HCT116 (cell line): Measurements from ENCODE around the gene DMD. TPM values are rescaled to one million over a fixed set of nuclear protein-coding genes. Genes with fewer than 3 reads are reported as not detected.

Experiments used
- ATAC-seq: fragments of 200-7000 bp; cut with Tn5 transposase; 2 replicates; pipeline ENCODE4 v1.9.1; 2020; ENCODE audit warnings: mild to moderate bottlenecking, moderate library complexity
- BruUV-seq: library from RNA; stranded (reverse); fragments of 400-500 nt; replicated peaks from 2 replicates; lab custom pipeline; 2021; lab: Mats Ljungman, UMichigan
- CTCF ChIA-PET: fragments of 300-600 bp; sonication (Branson Sonifier 250); formaldehyde crosslinking; loops from one replicate; lab custom pipeline; 2021; ENCODE audit warnings: antibody characterized with exemption; lab: Charles Lee
- POLR2A ChIA-PET: fragments of 300-600, 350-600 bp; sonication (Branson Sonifier 250); formaldehyde crosslinking; loops from one replicate; lab custom pipeline; 2021; ENCODE audit warnings: antibody characterized with exemption; lab: Charles Lee
- RAD21 ChIA-PET, 2 experiments: fragments of 300-600 bp; sonication (Branson Sonifier 250); formaldehyde crosslinking; loops; one replicate each; lab custom pipeline; 2023; ENCODE audit warnings: low total read pairs in 2 of 2; ENCODE audit not compliant: uncharacterized antibody in 2 of 2, unreplicated experiment in 2 of 2, low non-redundant PET in 1 of 2; lab: Charles Lee
- DNase-seq: peaks from one replicate; pipeline ENCODE4 v3.0.0-alpha.2; 2010; ENCODE audit warnings: low read depth, low spot score
- H2AFZ ChIP-seq: fragments of 200-600 bp; shearing (Covaris generic), sonication (generic); 2 replicates; pipeline ENCODE4 v1.6.1; 2017; ENCODE audit warnings: low read depth, mixed run types, mixed read lengths, antibody characterized with exemption, low read length; ENCODE audit not compliant: poor library complexity, severe bottlenecking
- H3K27ac ChIP-seq: 2 replicates; pipeline ENCODE4 v1.5.1; 2012; ENCODE audit warnings: low read depth, low read length
- H3K27me3 ChIP-seq: fragments of 200-600 bp; sonication (generic); 2 replicates; pipeline ENCODE4 v1.6.1; 2016; ENCODE audit warnings: mixed run types, low read length, mixed read lengths; ENCODE audit not compliant: insufficient read depth
- H3K36me3 ChIP-seq, 2 experiments: fragments of 200-500 bp in 1 of 2; fragments of 200-600 bp in 1 of 2; sonication (Bioruptor generic) in 1 of 2; sonication (generic) in 1 of 2; 2 replicates each; pipeline versions ENCODE4 v1.5.1 to v1.6.1; 2014 to 2016; ENCODE audit warnings: low read length in 2 of 2, inconsistent platforms in 1 of 2, mixed read lengths in 1 of 2, mixed run types in 1 of 2; ENCODE audit not compliant: insufficient read depth in 2 of 2, control insufficient read depth in 1 of 2
- H3K4me1 ChIP-seq, 2 experiments: fragments of 200-600 bp in 1 of 2; sonication (generic) in 1 of 2; 2 replicates each; pipeline versions ENCODE4 v1.5.1 to v1.6.1; 2012 to 2017; ENCODE audit warnings: low read length in 2 of 2, inconsistent platforms in 1 of 2, mild to moderate bottlenecking in 1 of 2, mixed read lengths in 1 of 2, mixed run types in 1 of 2, moderate library complexity in 1 of 2; ENCODE audit not compliant: insufficient read depth in 2 of 2, control insufficient read depth in 1 of 2
- H3K4me2 ChIP-seq: fragments of 200-600 bp; sonication (generic); 2 replicates; pipeline ENCODE4 v1.6.1; 2017; ENCODE audit warnings: mixed run types, low read length, mixed read lengths
- H3K4me3 ChIP-seq, 2 experiments: fragments of 200-600 bp in 1 of 2; sonication (generic) in 1 of 2; replicated peaks in 1 of 2; 2 replicates each; pipeline ENCODE4 v1.5.1; 2011 to 2016; ENCODE audit warnings: low read length in 2 of 2, control low read depth in 1 of 2, low read depth in 1 of 2, mild to moderate bottlenecking in 1 of 2, mixed read lengths in 1 of 2, mixed run types in 1 of 2
- H3K79me2 ChIP-seq: fragments of 200-600 bp; sonication (generic); 2 replicates; pipeline ENCODE4 v1.6.1; 2017; ENCODE audit warnings: mild to moderate bottlenecking, mixed run types, low read length, moderate library complexity, mixed read lengths; ENCODE audit not compliant: insufficient read depth
- H3K9ac ChIP-seq: fragments of 200-600 bp; sonication (generic); 2 replicates; pipeline ENCODE4 v1.6.1; 2016; ENCODE audit warnings: low read length, mixed read lengths
- H3K9me2 ChIP-seq: fragments of 200-600 bp; sonication (generic), shearing (Covaris generic); 2 replicates; pipeline ENCODE4 v1.6.1; 2017; ENCODE audit warnings: mixed run types, mild to moderate bottlenecking, moderate library complexity; ENCODE audit not compliant: insufficient read depth
- H3K9me3 ChIP-seq, 2 experiments: fragments of 200-500 bp in 1 of 2; fragments of 200-600 bp in 1 of 2; sonication (Bioruptor generic) in 1 of 2; sonication (generic) in 1 of 2; 2 replicates each; pipeline ENCODE4 v1.6.1; 2014 to 2017; ENCODE audit warnings: low read length in 2 of 2, mixed read lengths in 2 of 2, inconsistent platforms in 1 of 2, low read depth in 1 of 2, mild to moderate bottlenecking in 1 of 2, mixed run types in 1 of 2, moderate library complexity in 1 of 2; ENCODE audit not compliant: control insufficient read depth in 1 of 2, insufficient read depth in 1 of 2
- H4K20me1 ChIP-seq: fragments of 200-600 bp; sonication (generic), shearing (Covaris generic); 2 replicates; pipeline ENCODE4 v1.6.1; 2017; ENCODE audit warnings: mixed run types, mild to moderate bottlenecking, moderate library complexity; ENCODE audit not compliant: insufficient read depth
- ATF3 ChIP-seq: IDR thresholded peaks from 2 replicates; pipeline ENCODE4 v1.6.1; 2012
- CEBPB ChIP-seq: IDR thresholded peaks from 2 replicates; pipeline ENCODE4 v1.6.1; 2012; ENCODE audit warnings: low read depth
- CTCF ChIP-seq, 3 experiments: fragments of 200-600 bp in 1 of 3; sonication (generic) in 1 of 3; IDR thresholded peaks in 2 of 3; conservative IDR thresholded peaks in 1 of 3; 2 replicates each; pipeline ENCODE4 v1.5.1; 2012 to 2017; ENCODE audit warnings: low read depth in 2 of 3, low read length in 2 of 3, antibody characterized with exemption in 1 of 3, borderline replicate concordance in 1 of 3, control low read depth in 1 of 3, mild to moderate bottlenecking in 1 of 3, mixed read lengths in 1 of 3, mixed run types in 1 of 3, moderate library complexity in 1 of 3; ENCODE audit not compliant: insufficient read depth in 1 of 3
- EGR1 ChIP-seq: IDR thresholded peaks from 2 replicates; pipeline ENCODE4 v1.6.1; 2012; ENCODE audit warnings: low read depth
- ELF1 ChIP-seq: IDR thresholded peaks from 2 replicates; pipeline ENCODE4 v1.6.1; 2012; ENCODE audit warnings: low read depth, borderline replicate concordance
- EZH2phosphoT487 ChIP-seq: fragments of 200-600 bp; IDR thresholded peaks from 2 replicates; pipeline ENCODE4 v1.6.1; 2018; ENCODE audit warnings: antibody characterized with exemption, borderline replicate concordance
- FOSL1 ChIP-seq: IDR thresholded peaks from 2 replicates; pipeline ENCODE4 v1.6.1; 2012; ENCODE audit warnings: low read depth
- JUND ChIP-seq: IDR thresholded peaks from 2 replicates; pipeline ENCODE4 v1.6.1; 2012
- SIN3A ChIP-seq: IDR thresholded peaks from 2 replicates; pipeline ENCODE4 v1.6.1; 2012; ENCODE audit warnings: low read depth
- TCF7L2 ChIP-seq: IDR thresholded peaks from 2 replicates; pipeline ENCODE4 v1.7.0; 2011; ENCODE audit warnings: borderline replicate concordance, inconsistent platforms; ENCODE audit not compliant: insufficient read depth, insufficient read length; ENCODE audit errors: extremely low read depth
- YY1 ChIP-seq: IDR thresholded peaks from 2 replicates; pipeline ENCODE4 v1.6.1; 2011; ENCODE audit warnings: low read length, low read depth, moderate library complexity, mild to moderate bottlenecking; ENCODE audit not compliant: insufficient replicate concordance; ENCODE audit errors: extremely low read depth
- ZNF274 ChIP-seq: fragments of 200-500 bp; sonication (Bioruptor generic); IDR thresholded peaks from 2 replicates; pipeline ENCODE4 v1.6.1; 2014; ENCODE audit warnings: mild to moderate bottlenecking, low read depth, low read length, inconsistent platforms
- intact Hi-C: fragments of 100-400 bp; cut with micrococcal nuclease; formaldehyde crosslinking; loops from 2 replicates; pipeline ENCODE4 v1.10.0; 2022
- total RNA-seq: library from RNA; stranded (reverse); gene quantifications from one replicate; pipeline ENCODE4 v1.2.1, GENCODE V29; 2021; ENCODE audit not compliant: unreplicated experiment

DMD gene
- total RNA-seq, 1 experiment from 2014 or later, result 0.05 TPM

GRCh38 chrX:31392513-31392912 is 1818.8 kb downstream of the DMD start:
- intact Hi-C loops, result no loop called here
- ChIA-PET RAD21 (no interaction called here), POLR2A (no interaction called here), CTCF (no interaction called here)
- Histone ChIP-seq H3K79me2 (no peaks in the 10 kb centered on the region), H3K27me3 (no peaks in the 10 kb centered on the region), H3K4me3 (no peak overlapping the region), H3K9me2 (no peaks in the 10 kb centered on the region), H3K9me3 (no peaks in the 10 kb centered on the region), H3K4me1 (no peaks in the 10 kb centered on the region), H3K36me3 (no peaks in the 10 kb centered on the region), H3K4me2 (no peak overlapping the region), H3K27ac (no peak overlapping the region), H4K20me1 (no peaks in the 10 kb centered on the region), H2AFZ (no peak overlapping the region), H3K9ac (no peak overlapping the region)
- TF ChIP-seq CTCF (IDR thresholded peaks at IDR 0.05 in 2 of 3, conservative IDR thresholded peaks at IDR 0.05 in 1 of 3; ENCODE audit: borderline replicate concordance in 1 of 3, insufficient read depth in 1 of 3, low read depth in 2 of 3, low read length in 2 of 3), result no peak
- TF ChIP-seq EZH2phosphoT487, result no peak
- no peak for TF ChIP-seq CEBPB
- no peak for TF ChIP-seq ELF1
- BruUV-seq, result no TSS peak
- no peak for DNase-seq
- no peak for ATAC-seq

DNA sequence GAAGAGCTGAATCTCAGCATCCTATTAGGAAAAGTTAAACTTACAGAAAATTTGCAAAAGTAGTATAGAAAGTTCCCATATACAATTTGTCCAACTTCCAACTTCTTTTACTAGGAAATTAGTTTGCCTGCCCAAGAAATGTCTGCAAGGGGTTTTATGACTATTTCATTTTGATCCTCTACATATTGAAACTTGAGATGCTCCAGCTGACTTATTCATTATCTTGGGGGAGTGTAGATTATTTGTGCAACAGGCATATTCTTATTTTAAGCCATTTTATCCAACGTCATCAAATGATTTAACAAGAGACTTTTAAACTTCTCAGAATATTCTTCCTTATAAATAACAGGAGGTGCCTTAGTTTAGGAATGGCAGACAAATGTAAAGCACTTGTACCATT is 1822.4 kb downstream of the DMD start:
- H3K4me2 ChIP-seq, result no peak overlapping the region
- H3K9me3 ChIP-seq, result no peaks in the 10 kb centered on the region
- H3K4me3 ChIP-seq, result no peak overlapping the region
- no peaks in the 10 kb centered on the region for H3K79me2 ChIP-seq
- TF ChIP-seq ATF3 (no peak), SIN3A (no peak), YY1 (no peak), JUND (no peak), CTCF (IDR thresholded peaks at IDR 0.05 in 2 of 3, conservative IDR thresholded peaks at IDR 0.05 in 1 of 3; ENCODE audit: borderline replicate concordance in 1 of 3, insufficient read depth in 1 of 3, low read depth in 2 of 3, low read length in 2 of 3) (no peak), FOSL1 (no peak), TCF7L2 (no peak), ZNF274 (no peak), CEBPB (no peak), EGR1 (no peak), EZH2phosphoT487 (no peak)
- H3K27me3 ChIP-seq, result no peaks in the 10 kb centered on the region
- no TSS peak for BruUV-seq
- no peak overlapping the region for H3K9ac ChIP-seq
- ATAC-seq (no peak), DNase-seq (no peak)
- ChIA-PET POLR2A (no interaction called here), RAD21 (no interaction called here), CTCF (no interaction called here)
- no peak overlapping the region for H3K27ac ChIP-seq
- no peak overlapping the region for H2AFZ ChIP-seq
- H3K9me2 ChIP-seq, result no peaks in the 10 kb centered on the region
- H3K4me1 ChIP-seq, result no peaks in the 10 kb centered on the region
- H3K36me3 ChIP-seq, result no peaks in the 10 kb centered on the region
- no peaks in the 10 kb centered on the region for H4K20me1 ChIP-seq
- intact Hi-C loops, result no loop called here
